HG02623 (cell line): ENCODE results near the gene SEMA3F.
"Not testable (repeated sequence)": the region's sequence is repeated elsewhere in the genome, so short reads cannot be mapped to it uniquely, and the experiment has no call there.

ENCODE experiments used
- ATAC-seq: cut with Tn5 transposase; IDR thresholded peaks from one replicate; pipeline ENCODE4 v1.9.1; 2021; ENCODE audit warnings: moderate library complexity; ENCODE audit not compliant: unreplicated experiment

Gene SEMA3F

DNA sequence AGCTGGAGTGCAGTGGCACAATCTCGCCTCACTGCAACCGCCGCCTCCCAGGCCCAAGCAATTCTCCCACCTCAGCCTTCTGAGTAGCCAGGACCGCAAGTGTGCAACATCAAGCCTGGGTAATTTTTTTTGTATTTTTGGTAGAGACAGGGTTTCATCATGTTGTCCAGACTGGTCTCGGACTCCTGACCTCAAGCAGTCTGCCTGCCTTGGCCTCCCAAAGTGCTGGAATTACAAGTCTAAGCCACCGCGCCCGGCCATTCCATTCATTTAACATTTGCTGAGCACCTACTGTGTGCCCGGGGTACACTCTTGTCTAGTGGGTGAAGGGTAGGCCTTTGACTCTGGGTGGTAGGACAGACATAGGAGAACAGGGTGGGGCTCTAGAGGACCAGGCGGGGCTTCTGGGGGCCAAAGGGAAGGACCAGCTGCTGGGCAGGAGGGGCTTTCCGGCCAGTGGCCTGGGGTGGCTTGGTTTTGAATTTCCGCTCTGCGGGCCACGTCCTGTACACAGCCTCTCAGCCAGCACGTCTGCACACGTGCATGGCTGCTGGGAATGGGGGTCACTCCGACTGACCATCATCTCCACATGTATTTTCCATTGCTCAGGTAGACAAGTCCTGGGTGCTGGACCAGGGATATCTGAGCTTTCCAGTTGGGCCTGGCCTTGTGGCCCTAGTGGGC is 52.4 kb downstream of the SEMA3F start:
- ATAC-seq: no peak

- ATAC-seq: no peak
Measured at GRCh38 chr3:50208677-50209344, 53.7 kb downstream of the SEMA3F start.

DNA sequence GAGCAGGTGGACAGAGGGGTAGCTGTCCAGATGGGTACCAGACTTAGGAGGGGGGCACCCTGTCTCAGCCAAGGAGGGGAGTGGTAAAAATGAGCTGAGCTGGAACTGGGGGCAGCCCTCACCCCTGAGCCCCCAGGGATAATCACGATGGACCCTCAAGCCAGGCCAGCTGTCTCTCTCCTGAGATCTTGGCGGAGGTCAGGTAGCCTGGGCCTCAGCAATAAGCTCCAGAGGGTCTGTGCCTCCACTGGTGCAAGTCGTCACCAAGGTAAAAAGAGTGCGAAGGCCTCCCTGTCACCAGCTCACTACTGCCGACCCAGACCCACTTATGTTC is 55.0 kb downstream of the SEMA3F start:
- no peak for ATAC-seq

GRCh38 chr3:50210510-50211367 is 55.6 kb downstream of the SEMA3F start:
- ATAC-seq: no peak

- not testable (repeated sequence) for ATAC-seq
Measured at GRCh38 chr3:50211368-50211717, 56.2 kb downstream of the SEMA3F start.

- ATAC-seq: no peak
Measured at GRCh38 chr3:50211930-50212329, 56.8 kb downstream of the SEMA3F start.

DNA sequence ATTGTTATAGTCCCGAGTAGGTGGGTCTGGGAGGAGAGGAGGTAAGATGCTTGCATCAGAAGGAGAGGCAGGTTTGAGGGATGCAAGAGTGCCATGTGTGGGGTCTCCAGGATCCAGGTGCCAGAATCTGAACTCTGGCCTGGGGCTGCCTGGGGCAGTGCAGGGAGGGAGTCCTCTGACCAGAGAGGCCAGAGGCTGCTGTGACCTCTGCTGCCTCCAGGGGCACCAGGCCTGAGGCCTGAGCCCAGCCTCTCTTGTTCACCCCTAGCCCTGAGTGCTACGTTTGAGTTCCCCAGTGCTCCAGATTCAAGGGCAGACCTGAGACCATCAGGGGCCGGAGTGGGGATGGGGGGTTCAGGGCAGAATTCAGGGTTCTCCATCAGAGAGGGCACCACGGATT is 57.4 kb downstream of the SEMA3F start:
- no peak for ATAC-seq

DNA sequence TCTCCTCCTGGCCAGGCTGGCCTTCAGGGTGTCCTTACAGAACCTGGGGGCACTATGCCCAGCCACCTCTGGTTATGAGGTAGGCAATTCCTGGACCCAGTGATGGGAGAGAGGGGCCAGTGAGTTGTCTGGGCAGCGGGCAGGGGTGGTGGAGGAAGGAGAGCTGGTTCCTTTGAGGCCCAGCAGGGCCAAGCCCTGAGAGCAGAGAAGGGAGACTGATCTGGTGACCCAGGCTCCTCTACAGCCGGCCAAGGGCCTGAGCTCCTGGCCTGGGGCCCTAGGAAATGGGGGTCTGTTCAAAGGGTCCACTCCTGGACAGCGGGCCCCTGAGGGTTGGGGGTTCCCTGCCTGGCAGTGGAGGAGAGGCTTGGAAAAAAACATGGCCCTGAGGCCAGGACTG is 57.8 kb downstream of the SEMA3F start:
- ATAC-seq: no peak

GRCh38 chr3:50213373-50213772 is 58.2 kb downstream of the SEMA3F start:
- ATAC-seq: no peak

DNA sequence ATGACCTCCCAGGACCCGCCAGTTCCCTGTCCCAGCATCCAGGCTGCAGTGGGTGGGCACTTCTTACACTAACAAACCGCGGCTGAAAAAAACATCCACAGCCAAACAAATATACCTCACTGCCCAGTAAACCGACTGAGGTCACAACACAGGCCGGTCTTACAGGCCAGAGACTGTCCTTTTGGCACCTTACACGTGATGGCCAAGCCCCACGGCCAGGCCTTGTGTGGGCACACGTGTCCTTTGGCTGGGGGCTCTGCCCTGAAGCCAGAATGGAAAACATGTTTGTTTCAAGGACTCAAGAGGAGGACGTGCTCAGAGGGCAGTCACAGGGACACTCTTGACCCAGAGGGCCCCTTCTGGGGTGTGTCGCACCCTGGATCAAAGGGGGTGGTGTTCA is 59.7 kb downstream of the SEMA3F start:
- no peak for ATAC-seq

DNA sequence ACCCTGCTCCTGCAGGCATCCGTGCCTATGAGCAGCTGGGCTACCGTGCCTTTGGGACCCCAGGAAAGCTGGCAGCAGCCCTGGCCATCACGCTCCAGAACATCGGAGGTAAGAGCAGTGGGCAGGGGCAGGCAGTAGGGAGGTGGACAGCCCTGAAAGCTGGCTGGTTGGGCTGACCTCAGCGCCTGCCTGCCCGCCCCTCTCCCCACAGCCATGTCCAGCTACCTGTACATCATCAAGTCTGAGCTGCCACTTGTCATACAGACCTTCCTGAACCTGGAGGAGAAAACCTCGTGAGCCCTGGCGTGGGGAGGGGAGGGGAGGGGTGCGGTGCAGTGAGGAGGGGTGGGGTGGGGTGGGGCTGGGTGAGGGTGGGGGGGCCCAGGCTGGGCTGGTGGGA is 60.4 kb downstream of the SEMA3F start:
- ATAC-seq: no peak

GRCh38 chr3:50217681-50218080 is 62.6 kb downstream of the SEMA3F start:
- ATAC-seq: no peak

DNA sequence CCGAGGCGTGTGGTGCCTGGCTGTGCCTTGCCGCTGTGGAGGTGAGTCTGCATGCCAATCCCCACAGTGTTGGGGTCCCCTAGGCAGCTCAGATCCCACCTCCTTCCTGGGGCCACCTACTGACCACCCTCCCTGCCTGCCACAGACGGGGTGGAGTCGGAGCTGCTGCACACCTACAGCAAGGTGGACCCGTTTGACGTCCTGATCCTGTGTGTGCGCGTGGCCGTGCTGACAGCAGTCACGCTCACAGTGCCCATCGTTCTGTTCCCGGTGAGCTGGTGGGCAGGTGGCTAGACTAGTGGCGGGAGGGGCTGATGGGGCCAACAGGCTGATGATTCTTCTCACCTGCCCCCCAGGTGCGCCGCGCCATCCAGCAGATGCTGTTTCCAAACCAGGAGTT is 63.3 kb downstream of the SEMA3F start:
- ATAC-seq: no peak

GRCh38 chr3:50219285-50219684 is 64.2 kb downstream of the SEMA3F start:
- no peak for ATAC-seq

GRCh38 chr3:50220109-50220508 is 65.0 kb downstream of the SEMA3F start:
- ATAC-seq: no peak

- no peak for ATAC-seq
Measured at GRCh38 chr3:50221051-50221410, 65.9 kb downstream of the SEMA3F start.

GRCh38 chr3:50221411-50222168 is 66.5 kb downstream of the SEMA3F start:
- ATAC-seq: no peak

GRCh38 chr3:50222169-50222528 is 67.0 kb downstream of the SEMA3F start:
- no peak for ATAC-seq

DNA sequence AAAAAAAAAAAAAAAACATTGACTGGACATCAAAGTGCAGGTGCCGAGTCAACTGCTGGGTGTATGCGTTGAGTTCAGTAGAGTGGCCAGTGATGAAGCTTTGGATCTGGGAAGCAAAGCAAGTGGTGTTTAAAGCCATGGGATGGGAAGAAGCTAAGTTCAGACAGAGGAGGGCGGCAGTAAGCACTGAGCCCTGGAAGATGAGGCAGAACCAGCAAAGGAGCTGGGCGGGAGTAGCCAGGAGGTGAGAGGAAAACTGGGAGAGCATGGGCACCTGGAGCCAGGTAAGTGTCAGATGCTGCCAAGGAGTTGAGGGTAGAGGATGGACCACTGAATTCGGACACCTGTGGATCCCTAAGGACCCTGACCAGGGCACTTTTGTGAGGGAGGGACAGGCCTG is 69.5 kb downstream of the SEMA3F start:
- no peak for ATAC-seq

DNA sequence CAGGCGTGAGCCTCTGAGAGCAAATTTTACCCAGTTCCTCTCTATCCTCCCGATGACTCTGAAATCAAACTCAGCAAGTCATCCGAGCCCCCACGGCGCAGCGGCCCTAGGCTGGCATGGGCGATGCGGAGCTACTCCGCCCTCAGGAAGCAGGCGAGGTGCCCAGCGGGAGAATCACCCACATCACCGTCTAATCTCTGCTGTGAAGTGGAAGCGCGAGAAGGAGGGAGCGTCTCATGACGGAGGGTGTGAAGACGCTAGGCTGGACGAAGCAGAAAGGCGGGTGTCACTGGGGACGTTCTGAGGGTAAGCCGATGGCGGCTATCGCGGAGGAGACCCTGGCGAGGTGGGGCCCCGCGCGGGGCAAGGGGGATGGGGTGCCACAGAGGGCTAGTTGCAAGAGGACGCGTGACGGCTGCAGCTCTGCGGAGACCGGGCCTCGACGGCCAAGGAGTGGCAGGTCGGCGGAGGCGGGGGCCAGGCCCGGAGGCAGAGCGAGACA is 71.8 kb downstream of the SEMA3F start:
- ATAC-seq: peak; percentile 23
